Daoy (cell line): ENCODE measurements around the gene DCUN1D4. TPM values are rescaled to one million over a fixed set of nuclear protein-coding genes. Genes with fewer than 3 reads are reported as not detected.

Experiments used
- DNase-seq: peaks from one replicate; pipeline ENCODE4 v3.0.0-alpha.2; 2015; ENCODE audit warnings: low read depth
- total RNA-seq: library from RNA; depleted of rRNA; stranded (reverse); fragments of >200 nt; shearing (Covaris generic); gene quantifications from 2 replicates; pipeline ENCODE4 v1.2.3, GENCODE V29; 2014; rRNA removed

The DCUN1D4 gene
- 11.5 and 43.5 TPM in 2 replicates for total RNA-seq

GRCh38 chr4:51842554-51843308 is at the start of gene DCUN1D4:
Gene DCUN1D4 (plus strand): TSS chr4:51843153. CDS start chr4:51843243, 90 bp downstream.
- DNase-seq: peak; percentile 97

- no peak for DNase-seq
Observed at GRCh38 chr4:51820443-51821234, 22.3 kb upstream of the DCUN1D4 start.

- DNase-seq: no peak
Observed at GRCh38 chr4:51825341-51825740, 17.6 kb upstream of the DCUN1D4 start.

GRCh38 chr4:51830156-51830720 is 12.7 kb upstream of the DCUN1D4 start:
- DNase-seq: no peak

- DNase-seq: peak; percentile 3
Observed at GRCh38 chr4:51831133-51831532, 11.8 kb upstream of the DCUN1D4 start.

GRCh38 chr4:51833236-51833635 is 9.7 kb upstream of the DCUN1D4 start:
- DNase-seq: no peak

- DNase-seq: no peak
Observed at GRCh38 chr4:51835079-51835478, 7.9 kb upstream of the DCUN1D4 start.

GRCh38 chr4:51835855-51836254 is 7.1 kb upstream of the DCUN1D4 start:
- no peak for DNase-seq

GRCh38 chr4:51836549-51836948 is 6.4 kb upstream of the DCUN1D4 start:
- DNase-seq: peak; percentile 0

- no peak for DNase-seq
Observed at GRCh38 chr4:51840781-51841180, 2.2 kb upstream of the DCUN1D4 start.

- DNase-seq: no peak
Observed at GRCh38 chr4:51842167-51842553, 793 bp upstream of the DCUN1D4 start.

GRCh38 chr4:51843309-51844152 is 578 bp downstream of the DCUN1D4 start:
- peak; percentile 27 for DNase-seq

GRCh38 chr4:51844153-51845054 is 1.5 kb downstream of the DCUN1D4 start:
- DNase-seq: peak; percentile 85

- no peak for DNase-seq
Observed at GRCh38 chr4:51845055-51845426, 2.1 kb downstream of the DCUN1D4 start.

- DNase-seq: no peak
Observed at GRCh38 chr4:51845711-51846110, 2.8 kb downstream of the DCUN1D4 start.

GRCh38 chr4:51849430-51849829 is 6.5 kb downstream of the DCUN1D4 start:
- DNase-seq: no peak

GRCh38 chr4:51850294-51850693 is 7.3 kb downstream of the DCUN1D4 start:
- no peak for DNase-seq

- no peak for DNase-seq
Observed at GRCh38 chr4:51851090-51851936, 8.4 kb downstream of the DCUN1D4 start.

GRCh38 chr4:51851937-51852290 is 9.0 kb downstream of the DCUN1D4 start:
- no peak for DNase-seq
